SK-N-SH (cell line): ENCODE measurements around the gene CSNK1G3.

Experiments used
- CTCF ChIP-seq: fragments of 200-600 bp; sonication (generic); IDR thresholded peaks from 2 replicates; pipeline ENCODE4 v1.6.1; 2017; ENCODE audit warnings: antibody characterized with exemption, mild to moderate bottlenecking, moderate library complexity
- RCOR1 ChIP-seq: fragments of 150-350 bp; IDR thresholded peaks from 2 replicates; pipeline ENCODE4 v1.6.1; 2017; ENCODE audit warnings: antibody characterized with exemption, low read length

- TF ChIP-seq CTCF (no peak), RCOR1 (no peak)
These were observed 6.3 kb upstream of the CSNK1G3 start for GRCh38 chr5:123505633-123506032.
